AG10803 (cell line): Measurements from ENCODE around the gene CAMK4.
A peak's percentile ranks its signal among the peaks of the same experiment; 100 is the strongest.

Experiments used
- DNase-seq: peaks from one replicate; pipeline ENCODE4 v3.0.0; 2010; ENCODE audit warnings: low read depth
- H3K4me3 ChIP-seq: 2 replicates; pipeline ENCODE4 v1.5.1; 2011; ENCODE audit warnings: mild to moderate bottlenecking, low read length, control low read depth
- TF ChIP-seq, protein P1 (sequence below): conservative IDR thresholded peaks from 2 replicates; pipeline ENCODE4 v1.5.1; 2011; ENCODE audit warnings: mild to moderate bottlenecking, low read length, control low read depth, inconsistent platforms

The CAMK4 gene

DNA sequence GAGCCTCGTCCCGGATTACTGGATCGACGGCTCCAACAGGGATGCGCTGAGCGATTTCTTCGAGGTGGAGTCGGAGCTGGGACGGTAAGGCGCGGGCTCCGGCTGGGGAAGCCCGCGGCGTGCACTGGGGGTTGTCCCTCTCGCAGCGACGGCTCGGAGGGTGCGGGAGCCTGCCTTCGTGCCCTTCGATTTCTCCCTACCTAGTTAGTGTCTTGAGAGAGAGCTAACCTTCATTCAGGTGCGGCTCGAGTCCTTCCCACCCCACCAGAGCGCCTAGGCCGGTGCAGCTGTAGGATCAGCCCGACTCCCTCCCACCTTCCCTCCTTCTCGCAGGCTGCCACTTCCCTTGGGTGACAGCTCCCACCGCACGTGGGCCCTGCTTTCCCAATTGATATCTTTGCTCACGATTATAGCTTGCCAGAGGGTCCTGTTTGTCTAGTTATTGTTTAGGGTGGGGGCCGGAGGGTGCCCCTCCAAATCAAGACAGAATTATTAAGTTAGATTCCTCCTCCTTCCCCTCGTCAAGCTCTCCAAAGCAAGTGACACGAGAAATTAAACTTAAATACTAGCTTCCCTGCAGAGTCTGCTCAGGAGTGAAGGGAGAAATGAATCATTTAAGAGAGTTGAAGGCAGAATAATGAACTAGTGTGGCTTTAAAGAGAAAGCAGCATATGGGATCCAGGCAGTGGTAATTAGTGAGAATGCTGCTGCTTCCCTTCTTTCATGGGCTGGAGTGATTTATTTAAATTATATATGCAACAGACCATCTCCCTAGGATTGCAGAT lies 569 bp downstream of the CAMK4 start:
- H3K4me3 ChIP-seq: peak overlapping the region; percentile 62
- TF ChIP-seq, protein P1, sequence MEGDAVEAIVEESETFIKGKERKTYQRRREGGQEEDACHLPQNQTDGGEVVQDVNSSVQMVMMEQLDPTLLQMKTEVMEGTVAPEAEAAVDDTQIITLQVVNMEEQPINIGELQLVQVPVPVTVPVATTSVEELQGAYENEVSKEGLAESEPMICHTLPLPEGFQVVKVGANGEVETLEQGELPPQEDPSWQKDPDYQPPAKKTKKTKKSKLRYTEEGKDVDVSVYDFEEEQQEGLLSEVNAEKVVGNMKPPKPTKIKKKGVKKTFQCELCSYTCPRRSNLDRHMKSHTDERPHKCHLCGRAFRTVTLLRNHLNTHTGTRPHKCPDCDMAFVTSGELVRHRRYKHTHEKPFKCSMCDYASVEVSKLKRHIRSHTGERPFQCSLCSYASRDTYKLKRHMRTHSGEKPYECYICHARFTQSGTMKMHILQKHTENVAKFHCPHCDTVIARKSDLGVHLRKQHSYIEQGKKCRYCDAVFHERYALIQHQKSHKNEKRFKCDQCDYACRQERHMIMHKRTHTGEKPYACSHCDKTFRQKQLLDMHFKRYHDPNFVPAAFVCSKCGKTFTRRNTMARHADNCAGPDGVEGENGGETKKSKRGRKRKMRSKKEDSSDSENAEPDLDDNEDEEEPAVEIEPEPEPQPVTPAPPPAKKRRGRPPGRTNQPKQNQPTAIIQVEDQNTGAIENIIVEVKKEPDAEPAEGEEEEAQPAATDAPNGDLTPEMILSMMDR: no peak
- DNase-seq: no peak

DNA sequence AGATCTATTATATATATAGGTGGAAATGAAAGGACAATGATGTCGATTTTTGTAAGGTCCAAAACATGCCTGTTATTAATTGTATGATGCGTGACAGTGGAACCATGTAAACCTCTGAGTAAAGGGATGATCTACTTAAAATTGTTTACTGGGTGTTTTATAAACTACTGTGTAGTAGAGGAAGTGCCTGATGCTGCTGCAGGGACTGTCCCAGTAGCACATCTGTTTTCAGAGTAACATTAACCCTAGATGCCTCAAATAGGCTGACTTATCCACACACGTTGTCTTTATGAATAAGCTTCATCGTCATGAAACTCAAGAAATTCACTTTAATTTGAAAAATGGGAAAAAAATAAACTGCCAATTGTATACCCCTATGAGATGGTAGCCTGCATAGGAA lies 1.7 kb downstream of the CAMK4 start:
- TF ChIP-seq, protein P1: no peak
- DNase-seq: no peak
- no peak overlapping the region for H3K4me3 ChIP-seq

DNA sequence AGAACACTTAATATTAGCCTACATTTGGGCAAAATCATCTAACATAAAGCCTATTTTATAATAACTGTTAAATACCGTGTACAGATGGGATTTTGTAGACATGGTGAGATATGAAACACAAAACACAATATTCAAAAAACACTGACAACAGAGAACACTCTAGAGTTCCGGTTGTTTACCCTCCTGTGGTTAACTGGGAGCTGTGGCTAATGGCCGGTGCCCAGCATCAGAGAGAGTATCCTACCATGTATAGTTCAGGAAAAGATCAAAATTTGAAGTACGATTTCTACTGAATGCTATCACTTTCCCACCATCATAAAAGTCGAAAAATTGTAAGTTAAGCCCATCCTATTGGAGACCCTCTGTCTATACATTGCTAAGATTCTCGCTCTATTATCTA lies 2.4 kb downstream of the CAMK4 start:
- TF ChIP-seq, protein P1: no peak
- no peak overlapping the region for H3K4me3 ChIP-seq
- DNase-seq: no peak

DNA sequence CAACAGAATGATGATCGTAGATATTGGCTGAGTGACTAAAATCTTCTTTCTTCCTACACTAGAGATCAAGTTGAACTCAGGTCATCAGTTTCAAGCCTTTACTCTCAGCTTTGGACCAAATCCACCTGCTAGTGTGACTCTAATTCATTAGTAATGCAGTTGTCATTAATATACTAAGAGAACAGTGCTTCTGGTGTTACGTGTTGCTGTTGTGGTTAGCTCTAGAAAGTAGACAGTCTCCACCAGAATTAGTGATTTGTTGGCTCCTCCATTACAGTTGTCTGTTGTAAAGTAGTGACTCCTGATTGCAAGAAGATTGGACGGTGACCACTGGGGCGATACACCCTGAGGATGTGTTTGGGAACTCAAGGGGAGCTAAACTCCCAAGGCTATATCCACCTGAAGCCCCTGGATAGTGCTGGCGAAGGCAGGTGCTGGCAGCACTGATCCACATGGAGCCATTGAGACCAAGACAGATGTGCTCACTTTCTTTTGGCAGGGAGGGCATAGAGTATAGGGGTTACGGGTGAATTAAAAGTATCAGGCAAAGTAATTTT lies 3.1 kb downstream of the CAMK4 start:
- H3K4me3 ChIP-seq: no peak overlapping the region
- TF ChIP-seq, protein P1: no peak
- no peak for DNase-seq

DNA sequence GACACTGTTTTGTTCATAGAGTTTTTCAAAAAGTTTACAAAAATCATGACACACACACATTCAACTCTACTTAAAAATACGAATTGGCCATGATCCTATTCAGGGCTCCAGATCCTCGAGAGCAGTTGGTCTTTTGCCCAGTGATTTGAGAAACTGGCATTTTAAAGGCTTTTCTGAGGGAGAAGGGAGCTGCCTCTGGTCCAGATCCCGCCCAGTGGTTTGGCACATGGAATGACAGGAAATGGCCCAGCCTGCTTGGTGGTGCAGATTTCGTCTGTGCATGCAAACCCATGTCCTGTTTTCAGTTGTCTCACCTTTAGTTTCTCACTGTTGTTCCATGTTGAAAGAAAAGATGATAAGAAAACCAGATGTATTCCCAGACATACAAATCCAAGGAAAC lies 3.6 kb downstream of the CAMK4 start:
- peak; percentile 68 for DNase-seq
- TF ChIP-seq, protein P1: no peak
- no peak overlapping the region for H3K4me3 ChIP-seq

DNA sequence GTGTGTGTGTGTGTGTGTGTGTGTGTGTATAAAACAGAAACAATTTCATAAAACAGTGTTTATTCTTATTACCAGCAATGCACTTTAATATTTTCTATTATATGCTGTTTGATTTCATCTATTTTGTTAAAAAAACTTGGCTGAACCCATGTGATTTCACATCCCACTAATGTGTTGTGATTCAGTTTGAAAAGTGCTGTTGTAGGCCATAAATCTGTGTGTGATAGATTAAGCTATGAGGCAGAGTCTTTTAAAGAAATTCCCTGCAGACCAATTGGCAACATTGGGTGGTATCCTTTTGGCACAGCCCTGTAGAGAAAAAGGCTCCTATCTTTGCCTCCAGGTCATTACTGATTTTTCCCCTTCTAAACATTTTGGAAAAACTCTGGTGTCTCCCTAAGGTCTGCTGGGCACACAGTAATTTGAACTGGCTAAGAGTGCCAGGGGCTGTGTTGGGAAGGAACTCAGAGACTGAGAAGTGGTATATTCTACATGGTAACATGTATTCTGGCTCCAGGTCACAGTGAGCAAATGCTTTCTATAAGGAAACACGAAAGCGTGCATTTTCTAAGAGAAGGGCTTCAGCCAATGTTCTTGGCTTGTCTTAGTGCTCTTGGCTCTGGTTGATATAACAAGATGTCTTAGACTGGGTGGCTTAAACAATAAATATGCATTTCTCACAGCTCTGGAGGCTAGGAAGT lies 4.5 kb downstream of the CAMK4 start:
- DNase-seq: no peak
- H3K4me3 ChIP-seq: no peak overlapping the region
- TF ChIP-seq, protein P1: no peak
